ENCODE data around the gene AGK. TPM values are rescaled to one million over a fixed set of nuclear protein-coding genes. Genes with fewer than 3 reads are reported as not detected.

Gene AGK
- total and polyA plus RNA-seq, 2 experiments from 2014 or later = 21.9 to 37.9 TPM

GRCh38 chr7:141648276-141649114, 97.3 kb downstream of the AGK start (continued):
- TF ChIP-seq CTCF (conservative IDR thresholded peaks at IDR 0.05; ENCODE audit: low read depth in 2 of 2) (no peak), CREB1 (CRISPR knock-in tag; IDR thresholded peaks at IDR 0.05; ENCODE audit: low read depth) (no peak)

GRCh38 chr7:141649137-141649864, 98.1 kb downstream of the AGK start:
- H3K36me3 ChIP-seq (ENCODE audit: insufficient read depth) = 0 out of 2 replicates have a peak, but pooled peaks cover 5% of the 10 kb centered on the region
- no peaks in the 10 kb centered on the region for H3K79me2 ChIP-seq (replicated peaks; ENCODE audit: insufficient read depth)
- H3K4me1 Mint-ChIP-seq = peaks cover 27% of the 10 kb centered on the region
- no peaks in the 10 kb centered on the region; the same call in 1 of the 2 replicates for H4K20me1 ChIP-seq (replicated peaks; ENCODE audit: insufficient read depth)
- no peak overlapping the region for H3K4me3 Mint-ChIP-seq
- no peaks in the 10 kb centered on the region for H3F3A ChIP-seq (replicated peaks; ENCODE audit: low read depth)
- H3K4me3 ChIP-seq = no peak overlapping the region
- peaks cover 7% of the 10 kb centered on the region for H3K4me1 ChIP-seq (ENCODE audit: insufficient read depth)
- peaks cover 16% of the 10 kb centered on the region for H3K36me3 Mint-ChIP-seq (ENCODE audit: low read depth)
- H3K27me3 ChIP-seq (ENCODE audit: insufficient read depth) = no peaks in the 10 kb centered on the region
- ATAC-seq (no peak), DNase-seq (ENCODE audit: low spot score) (no peak)
- H3K27ac Mint-ChIP-seq = peak overlapping the region; percentile 87
- peak overlapping the region; percentile 41; the same call in 1 of the 2 replicates for H3K27ac ChIP-seq (ENCODE audit: low read depth)
- H3K9me2 ChIP-seq (ENCODE audit: insufficient read depth) = no peaks in the 10 kb centered on the region
- no peaks in the 10 kb centered on the region for H3K9me3 Mint-ChIP-seq
- H3K27me3 Mint-ChIP-seq (ENCODE audit: insufficient read depth, low read depth, poor library complexity) = peaks cover 3% of the 10 kb centered on the region
- H2AFZ ChIP-seq = no peak overlapping the region
- no peak overlapping the region for H3K4me2 ChIP-seq
- TF ChIP-seq CTCF (conservative IDR thresholded peaks at IDR 0.05; ENCODE audit: low read depth in 2 of 2) = no peak
- no peak for TF ChIP-seq STAT1 (IDR thresholded peaks at IDR 0.05; ENCODE audit: unreplicated experiment)
- TF ChIP-seq, protein P1, sequence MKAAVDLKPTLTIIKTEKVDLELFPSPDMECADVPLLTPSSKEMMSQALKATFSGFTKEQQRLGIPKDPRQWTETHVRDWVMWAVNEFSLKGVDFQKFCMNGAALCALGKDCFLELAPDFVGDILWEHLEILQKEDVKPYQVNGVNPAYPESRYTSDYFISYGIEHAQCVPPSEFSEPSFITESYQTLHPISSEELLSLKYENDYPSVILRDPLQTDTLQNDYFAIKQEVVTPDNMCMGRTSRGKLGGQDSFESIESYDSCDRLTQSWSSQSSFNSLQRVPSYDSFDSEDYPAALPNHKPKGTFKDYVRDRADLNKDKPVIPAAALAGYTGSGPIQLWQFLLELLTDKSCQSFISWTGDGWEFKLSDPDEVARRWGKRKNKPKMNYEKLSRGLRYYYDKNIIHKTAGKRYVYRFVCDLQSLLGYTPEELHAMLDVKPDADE (IDR thresholded peaks at IDR 0.05) = no peak
- TF ChIP-seq POLR2AphosphoS5 (IDR thresholded peaks at IDR 0.05; ENCODE audit: low read depth) = no peak
- TF ChIP-seq ZNF462 (CRISPR knock-in tag; IDR thresholded peaks at IDR 0.05) = no peak
- no peak for TF ChIP-seq JUNB (IDR thresholded peaks at IDR 0.05; ENCODE audit: unreplicated experiment)
- no peak for TF ChIP-seq ZNF331 (CRISPR knock-in tag; IDR thresholded peaks at IDR 0.05; ENCODE audit: low read depth)
- no peak for TF ChIP-seq NANOG (IDR thresholded peaks at IDR 0.05; ENCODE audit: borderline replicate concordance)
- no peak for TF ChIP-seq EZH2 (IDR thresholded peaks at IDR 0.05; ENCODE audit: low read depth, unreplicated experiment)
- TF ChIP-seq CREB1 (CRISPR knock-in tag; IDR thresholded peaks at IDR 0.05; ENCODE audit: low read depth) = no peak
